Activated T-cell treated with anti-CD3 and anti-CD28 coated beads, Interleukin-2, amount 50 U/mL, for 24 hours (primary cell): ENCODE results near the gene CERS6.

Experiments
- DNase-seq: peaks from one replicate; pipeline ENCODE4 v3.0.0-alpha.2; 2020
- H3K27ac Mint-ChIP-seq: 2 replicates; pipeline ENCODE4 v1.8.0; 2020; ENCODE audit warnings: mild to moderate bottlenecking, mixed read lengths
- H3K27me3 Mint-ChIP-seq: 2 replicates; pipeline ENCODE4 v1.8.0; 2020; ENCODE audit warnings: mixed read lengths
- H3K36me3 Mint-ChIP-seq: 2 replicates; pipeline ENCODE4 v1.8.0; 2020; ENCODE audit warnings: low read depth, mixed read lengths
- H3K4me1 Mint-ChIP-seq: 2 replicates; pipeline ENCODE4 v1.8.0; 2020; ENCODE audit warnings: low read depth, mixed read lengths
- H3K4me3 Mint-ChIP-seq: 2 replicates; pipeline ENCODE4 v1.8.0; 2020; ENCODE audit warnings: mild to moderate bottlenecking, moderate library complexity, mixed read lengths
- H3K9me3 Mint-ChIP-seq: 2 replicates; pipeline ENCODE4 v1.8.0; 2020; ENCODE audit warnings: mixed read lengths

CERS6 gene

DNA sequence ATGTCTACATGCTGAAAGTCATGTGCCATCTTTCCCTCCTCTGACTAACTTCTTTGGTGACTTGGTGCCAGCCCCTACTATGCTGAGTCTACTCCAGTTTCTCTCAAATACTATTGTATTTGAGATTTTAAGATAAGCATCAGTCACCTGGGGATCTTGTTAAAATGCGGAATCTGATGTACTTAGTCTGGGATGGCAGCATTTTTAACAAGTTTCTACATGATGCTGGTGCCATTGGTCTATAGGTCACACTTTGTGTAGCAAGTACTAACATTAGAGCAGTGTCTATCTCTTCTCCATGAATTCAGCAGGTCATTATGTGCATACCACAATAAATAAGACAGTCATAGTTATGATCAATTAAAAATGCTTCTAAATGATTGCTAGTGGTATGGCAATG lies 106.9 kb downstream of the CERS6 start:
- no peak overlapping the region for H3K4me3 Mint-ChIP-seq
- H3K4me1 Mint-ChIP-seq = peaks cover 36% of the 10 kb centered on the region
- H3K27ac Mint-ChIP-seq = no peak overlapping the region
- peaks cover 7% of the 10 kb centered on the region for H3K9me3 Mint-ChIP-seq
- no peaks in the 10 kb centered on the region for H3K27me3 Mint-ChIP-seq
- DNase-seq = no peak
- H3K36me3 Mint-ChIP-seq = peaks cover 60% of the 10 kb centered on the region

GRCh38 chr2:168564641-168565040 lies 108.6 kb downstream of the CERS6 start:
- Mint-ChIP-seq H3K9me3 (peaks cover 4% of the 10 kb centered on the region), H3K27ac (peak overlapping the region; percentile 65), H3K27me3 (no peaks in the 10 kb centered on the region), H3K4me3 (no peak overlapping the region), H3K36me3 (peaks cover 52% of the 10 kb centered on the region), H3K4me1 (peaks cover 34% of the 10 kb centered on the region)
- DNase-seq = no peak

GRCh38 chr2:168565112-168565511 lies 109.0 kb downstream of the CERS6 start:
- peaks cover 37% of the 10 kb centered on the region for H3K4me1 Mint-ChIP-seq
- peak overlapping the region; percentile 65 for H3K27ac Mint-ChIP-seq
- H3K27me3 Mint-ChIP-seq = no peaks in the 10 kb centered on the region
- H3K4me3 Mint-ChIP-seq = no peak overlapping the region
- no peak for DNase-seq
- peaks cover 48% of the 10 kb centered on the region for H3K36me3 Mint-ChIP-seq
- peaks cover under 1% of the 10 kb centered on the region for H3K9me3 Mint-ChIP-seq

DNA sequence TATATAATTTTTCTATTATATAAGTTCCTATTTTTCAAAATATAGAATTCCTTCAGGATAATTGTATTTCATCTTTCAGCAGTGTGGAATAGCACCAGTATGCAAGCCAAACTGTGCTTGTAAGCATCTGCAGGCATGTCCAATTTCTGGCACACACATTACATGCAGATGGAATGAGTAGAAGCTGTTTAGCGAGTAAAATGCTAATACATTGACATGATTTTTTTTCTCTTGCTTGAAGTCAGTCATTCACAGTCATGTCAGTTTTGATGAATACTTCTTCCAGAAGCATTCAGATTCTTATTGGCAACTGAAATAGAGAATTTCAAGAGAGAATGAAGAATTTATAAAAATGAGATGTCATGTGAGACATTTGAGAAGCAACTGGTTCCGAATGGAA lies 109.4 kb downstream of the CERS6 start:
- no peak overlapping the region for H3K27ac Mint-ChIP-seq
- no peak overlapping the region for H3K4me3 Mint-ChIP-seq
- peaks cover 37% of the 10 kb centered on the region for H3K4me1 Mint-ChIP-seq
- DNase-seq = no peak
- H3K9me3 Mint-ChIP-seq = no peaks in the 10 kb centered on the region
- no peaks in the 10 kb centered on the region for H3K27me3 Mint-ChIP-seq
- H3K36me3 Mint-ChIP-seq = peaks cover 44% of the 10 kb centered on the region

GRCh38 chr2:168566974-168567665 lies 111.0 kb downstream of the CERS6 start:
- Mint-ChIP-seq H3K27ac (no peak overlapping the region), H3K9me3 (no peaks in the 10 kb centered on the region), H3K27me3 (no peaks in the 10 kb centered on the region), H3K4me1 (peaks cover 41% of the 10 kb centered on the region), H3K36me3 (peaks cover 29% of the 10 kb centered on the region), H3K4me3 (no peak overlapping the region)
- no peak for DNase-seq

- Mint-ChIP-seq H3K4me1 (peaks cover 43% of the 10 kb centered on the region), H3K27ac (no peak overlapping the region), H3K36me3 (peaks cover 23% of the 10 kb centered on the region), H3K9me3 (no peaks in the 10 kb centered on the region), H3K27me3 (no peaks in the 10 kb centered on the region), H3K4me3 (no peak overlapping the region)
- no peak for DNase-seq
These were observed 111.8 kb downstream of the CERS6 start for GRCh38 chr2:168567836-168568235.

GRCh38 chr2:168568476-168569267 lies 112.6 kb downstream of the CERS6 start:
- Mint-ChIP-seq H3K27me3 (no peaks in the 10 kb centered on the region), H3K36me3 (peaks cover 16% of the 10 kb centered on the region), H3K9me3 (no peaks in the 10 kb centered on the region), H3K27ac (no peak overlapping the region), H3K4me3 (no peak overlapping the region), H3K4me1 (peaks cover 41% of the 10 kb centered on the region)
- no peak for DNase-seq

- no peak for DNase-seq
- Mint-ChIP-seq H3K36me3 (peaks cover 6% of the 10 kb centered on the region), H3K4me3 (no peak overlapping the region)
These were observed 115.0 kb downstream of the CERS6 start for GRCh38 chr2:168571061-168571460.

GRCh38 chr2:168573128-168573903 lies 117.2 kb downstream of the CERS6 start:
- Mint-ChIP-seq H3K36me3 (peaks cover 3% of the 10 kb centered on the region), H3K27ac (no peak overlapping the region)
- DNase-seq = no peak

More at GRCh38 chr2:168571061-168571460, 115.0 kb downstream of the CERS6 start:
- H3K27me3 Mint-ChIP-seq = no peaks in the 10 kb centered on the region
- no peaks in the 10 kb centered on the region for H3K9me3 Mint-ChIP-seq
- H3K27ac Mint-ChIP-seq = no peak overlapping the region
- peaks cover 30% of the 10 kb centered on the region for H3K4me1 Mint-ChIP-seq

GRCh38 chr2:168574856-168575630 lies 119.0 kb downstream of the CERS6 start:
- no peak for DNase-seq
- Mint-ChIP-seq H3K27me3 (no peaks in the 10 kb centered on the region), H3K4me3 (no peak overlapping the region), H3K36me3 (peaks cover 6% of the 10 kb centered on the region), H3K4me1 (peaks cover 23% of the 10 kb centered on the region), H3K9me3 (no peaks in the 10 kb centered on the region), H3K27ac (peak overlapping the region; percentile 63)

More at GRCh38 chr2:168573128-168573903, 117.2 kb downstream of the CERS6 start:
- no peaks in the 10 kb centered on the region for H3K27me3 Mint-ChIP-seq
- H3K4me3 Mint-ChIP-seq = no peak overlapping the region
- H3K9me3 Mint-ChIP-seq = no peaks in the 10 kb centered on the region
- H3K4me1 Mint-ChIP-seq = peaks cover 20% of the 10 kb centered on the region

GRCh38 chr2:168577885-168578284 lies 121.8 kb downstream of the CERS6 start:
- DNase-seq = no peak
- H3K4me1 Mint-ChIP-seq = peaks cover 41% of the 10 kb centered on the region
- H3K9me3 Mint-ChIP-seq = no peaks in the 10 kb centered on the region
- no peaks in the 10 kb centered on the region for H3K27me3 Mint-ChIP-seq
- no peak overlapping the region for H3K27ac Mint-ChIP-seq
- no peak overlapping the region for H3K4me3 Mint-ChIP-seq
- H3K36me3 Mint-ChIP-seq = peaks cover 7% of the 10 kb centered on the region

DNA sequence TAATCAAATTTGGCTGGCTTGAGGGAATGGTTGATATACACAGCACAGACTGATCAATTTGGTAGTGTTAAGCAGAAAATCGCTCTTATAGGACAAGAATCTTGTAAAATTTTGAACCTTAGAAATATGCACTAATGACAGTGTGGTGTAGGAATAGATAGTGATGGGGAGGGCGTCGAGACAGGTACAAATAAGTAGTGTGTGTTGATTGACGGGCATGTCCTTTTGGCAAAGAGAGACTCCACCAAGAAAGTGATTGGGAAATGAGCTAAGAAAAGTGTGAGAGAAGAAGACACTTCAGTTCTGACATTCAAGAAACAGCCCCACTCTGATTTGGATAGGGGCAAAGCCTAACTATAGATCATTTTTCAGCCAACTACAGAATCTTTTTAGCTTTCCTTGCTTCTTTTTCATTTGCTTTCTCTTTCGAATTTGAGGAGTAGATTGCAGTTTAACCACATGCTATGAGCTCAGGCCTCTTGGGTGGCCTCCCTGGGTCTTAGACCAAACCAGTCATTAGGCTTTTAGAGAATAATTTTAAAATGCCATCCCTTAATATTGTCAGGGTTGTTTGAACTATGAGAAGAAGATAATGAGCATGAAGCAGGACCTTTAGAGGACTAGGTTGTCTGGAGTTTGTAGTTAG lies 127.1 kb downstream of the CERS6 start:
- H3K4me3 Mint-ChIP-seq = no peak overlapping the region
- peaks cover 11% of the 10 kb centered on the region for H3K36me3 Mint-ChIP-seq
- peak overlapping the region; percentile 1 for H3K27ac Mint-ChIP-seq
- peaks cover 56% of the 10 kb centered on the region for H3K4me1 Mint-ChIP-seq
- H3K9me3 Mint-ChIP-seq = no peaks in the 10 kb centered on the region
- no peak for DNase-seq
- H3K27me3 Mint-ChIP-seq = no peaks in the 10 kb centered on the region

- H3K36me3 Mint-ChIP-seq = peaks cover 11% of the 10 kb centered on the region
- H3K27ac Mint-ChIP-seq = peak overlapping the region; percentile 59
- H3K27me3 Mint-ChIP-seq = no peaks in the 10 kb centered on the region
- H3K4me1 Mint-ChIP-seq = peaks cover 56% of the 10 kb centered on the region
- no peak overlapping the region for H3K4me3 Mint-ChIP-seq
- H3K9me3 Mint-ChIP-seq = no peaks in the 10 kb centered on the region
- DNase-seq = no peak
These were observed 127.8 kb downstream of the CERS6 start for GRCh38 chr2:168583710-168584521.
